Keratinocyte (primary cell): ENCODE measurements around the gene PDE9A. TPM values are rescaled to one million over a fixed set of nuclear protein-coding genes. Genes with fewer than 3 reads are reported as not detected.

Experiments
- DNase-seq: peaks from one replicate; pipeline ENCODE4 v3.0.0-alpha.2; 2011; ENCODE audit warnings: low read depth, missing footprints, low spot score
- FAIRE-seq: peaks from 2 replicates; lab custom pipeline; 2011; peaks lifted over from hg19 to GRCh38; lab: Jason Lieb, UNC
- H2AFZ ChIP-seq: 2 replicates; pipeline ENCODE4 v1.6.0; 2012; ENCODE audit warnings: low read length, control low read depth, inconsistent platforms; ENCODE audit not compliant: control insufficient read depth
- H3K27ac ChIP-seq: 2 replicates; pipeline ENCODE4 v1.5.1; 2011; ENCODE audit warnings: low read length; ENCODE audit not compliant: control insufficient read depth, insufficient read depth
- H3K27me3 ChIP-seq: 3 replicates; pipeline ENCODE4 v1.6.0; 2011; ENCODE audit warnings: low read length; ENCODE audit not compliant: control insufficient read depth, insufficient read depth; ENCODE audit errors: extremely low read depth
- H3K36me3 ChIP-seq, 2 experiments: 2 replicates in 1 of 2; 3 replicates in 1 of 2; pipeline ENCODE4 v1.5.1; 2011; ENCODE audit warnings: low read length in 2 of 2, mild to moderate bottlenecking in 1 of 2; ENCODE audit not compliant: control insufficient read depth in 2 of 2, insufficient read depth in 2 of 2; ENCODE audit errors: extremely low read depth in 1 of 2
- H3K4me1 ChIP-seq: 3 replicates; pipeline ENCODE4 v1.5.1; 2011; ENCODE audit warnings: low read length; ENCODE audit not compliant: control insufficient read depth, insufficient read depth; ENCODE audit errors: extremely low read depth
- H3K4me2 ChIP-seq: 3 replicates; pipeline ENCODE4 v1.6.0; 2011; ENCODE audit warnings: low read depth, low read length; ENCODE audit not compliant: control insufficient read depth, insufficient read depth; ENCODE audit errors: extremely low read depth
- H3K4me3 ChIP-seq, 3 experiments: fragments of 200-600 bp in 1 of 3; sonication (generic) in 1 of 3; 2 replicates in 2 of 3; 3 replicates in 1 of 3; pipeline ENCODE4 v1.5.1; 2011 to 2016; ENCODE audit warnings: low read length in 3 of 3, mild to moderate bottlenecking in 3 of 3, control low read depth in 2 of 3, inconsistent platforms in 1 of 3, low read depth in 1 of 3, mixed read lengths in 1 of 3, mixed run types in 1 of 3, moderate library complexity in 1 of 3; ENCODE audit not compliant: control insufficient read depth in 2 of 3, insufficient read depth in 2 of 3; ENCODE audit errors: extremely low read depth in 1 of 3
- H3K79me2 ChIP-seq: 2 replicates; pipeline ENCODE4 v1.6.0; 2012; ENCODE audit warnings: low read length; ENCODE audit not compliant: control insufficient read depth, insufficient read depth
- H3K9ac ChIP-seq: 3 replicates; pipeline ENCODE4 v1.6.0; 2011; ENCODE audit warnings: low read length; ENCODE audit not compliant: control insufficient read depth, insufficient read depth; ENCODE audit errors: extremely low read depth
- H3K9me1 ChIP-seq: 3 replicates; pipeline ENCODE4 v1.6.0; 2011; ENCODE audit warnings: low read length; ENCODE audit not compliant: control insufficient read depth, insufficient read depth; ENCODE audit errors: extremely low read depth
- H3K9me3 ChIP-seq: 2 replicates; pipeline ENCODE4 v1.5.1; 2012; ENCODE audit warnings: low read depth, low read length; ENCODE audit not compliant: control insufficient read depth
- H4K20me1 ChIP-seq: 3 replicates; pipeline ENCODE4 v1.6.0; 2011; ENCODE audit warnings: low read length; ENCODE audit not compliant: control insufficient read depth, insufficient read depth; ENCODE audit errors: extremely low read depth
- EZH2 ChIP-seq: IDR thresholded peaks from one replicate; pipeline ENCODE4 v1.6.1; 2012; ENCODE audit warnings: inconsistent platforms, mild to moderate bottlenecking, low read length, moderate library complexity
- dilution Hi-C: fragments of 300-500 bp; cut with MboI; formaldehyde crosslinking; loops from one replicate; pipeline ENCODE4 v1.7.0; 2020; ENCODE audit warnings: low sequenced_read_pairs; ENCODE audit not compliant: extremely low pct_ligation_motif_present
- polyA plus RNA-seq, 5 experiments: library from polyadenylated mRNA; depleted of rRNA in 3 of 5; stranded (reverse) in 3 of 5; stranded (forward) in 1 of 5; unstranded in 1 of 5; fragments of >200 nt; gene quantifications; 1 replicate in 1 of 5; 2 replicates in 3 of 5; 3 replicates in 1 of 5; pipeline versions ENCODE4 v1.2.1 to v1.2.3, GENCODE V29; 2011 to 2012; ENCODE audit warnings: missing spikeins in 2 of 5, low read depth in 1 of 5, low replicate concordance in 1 of 5
- TF ChIP-seq, protein P1 (sequence below), 3 experiments: IDR thresholded peaks in 1 of 3; conservative IDR thresholded peaks in 1 of 3; optimal IDR thresholded peaks in 1 of 3; 2 replicates in 2 of 3; 3 replicates in 1 of 3; pipeline versions ENCODE3 to v1.5.1; 2011; ENCODE audit warnings: low read length in 3 of 3, mild to moderate bottlenecking in 3 of 3, moderate library complexity in 2 of 3, control low read depth in 1 of 3, inconsistent platforms in 1 of 3; ENCODE audit not compliant: insufficient read depth in 2 of 3; ENCODE audit errors: extremely low read depth in 1 of 3

PDE9A gene
- polyA plus RNA-seq, 1 donor (not counting 4 experiments of a cell fraction or from before 2014, with no cell fraction given) = 0.13 TPM

DNA sequence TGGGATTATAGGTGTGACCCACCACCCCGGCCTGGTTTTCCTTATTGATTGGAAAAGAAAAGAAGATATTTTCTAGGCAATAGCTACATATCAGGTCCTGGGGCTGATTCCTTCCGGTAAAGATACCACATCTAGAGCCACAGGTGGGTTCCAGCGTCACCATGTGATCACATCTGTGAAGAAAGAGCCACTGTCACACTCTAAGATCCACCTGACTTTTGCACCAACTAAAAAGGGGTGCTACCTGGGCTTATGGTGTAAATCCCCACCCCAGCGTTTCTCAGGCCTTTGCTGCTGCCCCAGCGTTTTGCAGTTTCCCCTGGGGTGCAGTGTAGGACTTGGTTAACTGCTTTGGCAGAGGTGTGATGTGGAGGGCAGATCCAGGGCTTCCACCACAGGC lies 22.3 kb upstream of the PDE9A start:
- no peak overlapping the region for H3K9ac ChIP-seq
- no peaks in the 10 kb centered on the region for H3K4me1 ChIP-seq
- dilution Hi-C loops = no loop called here
- no peaks in the 10 kb centered on the region for H3K9me3 ChIP-seq
- FAIRE-seq (no peak), DNase-seq (no peak)
- H3K79me2 ChIP-seq = no peaks in the 10 kb centered on the region
- no peak overlapping the region for H2AFZ ChIP-seq
- H3K36me3 ChIP-seq = no peaks in the 10 kb centered on the region
- TF ChIP-seq, protein P1, sequence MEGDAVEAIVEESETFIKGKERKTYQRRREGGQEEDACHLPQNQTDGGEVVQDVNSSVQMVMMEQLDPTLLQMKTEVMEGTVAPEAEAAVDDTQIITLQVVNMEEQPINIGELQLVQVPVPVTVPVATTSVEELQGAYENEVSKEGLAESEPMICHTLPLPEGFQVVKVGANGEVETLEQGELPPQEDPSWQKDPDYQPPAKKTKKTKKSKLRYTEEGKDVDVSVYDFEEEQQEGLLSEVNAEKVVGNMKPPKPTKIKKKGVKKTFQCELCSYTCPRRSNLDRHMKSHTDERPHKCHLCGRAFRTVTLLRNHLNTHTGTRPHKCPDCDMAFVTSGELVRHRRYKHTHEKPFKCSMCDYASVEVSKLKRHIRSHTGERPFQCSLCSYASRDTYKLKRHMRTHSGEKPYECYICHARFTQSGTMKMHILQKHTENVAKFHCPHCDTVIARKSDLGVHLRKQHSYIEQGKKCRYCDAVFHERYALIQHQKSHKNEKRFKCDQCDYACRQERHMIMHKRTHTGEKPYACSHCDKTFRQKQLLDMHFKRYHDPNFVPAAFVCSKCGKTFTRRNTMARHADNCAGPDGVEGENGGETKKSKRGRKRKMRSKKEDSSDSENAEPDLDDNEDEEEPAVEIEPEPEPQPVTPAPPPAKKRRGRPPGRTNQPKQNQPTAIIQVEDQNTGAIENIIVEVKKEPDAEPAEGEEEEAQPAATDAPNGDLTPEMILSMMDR (optimal IDR thresholded peaks at IDR 0.05 in 1 of 3, IDR thresholded peaks at IDR 0.05 in 1 of 3, conservative IDR thresholded peaks at IDR 0.05 in 1 of 3; ENCODE audit: extremely low read depth in 1 of 3, insufficient read depth in 2 of 3, low read length in 3 of 3) = no peak
- TF ChIP-seq EZH2 = no peak
- no peaks in the 10 kb centered on the region for H3K9me1 ChIP-seq
- H3K4me2 ChIP-seq = no peak overlapping the region
- no peak overlapping the region for H3K4me3 ChIP-seq
- peaks cover 7% of the 10 kb centered on the region for H3K27me3 ChIP-seq
- H3K27ac ChIP-seq = no peak overlapping the region
- no peaks in the 10 kb centered on the region for H4K20me1 ChIP-seq

DNA sequence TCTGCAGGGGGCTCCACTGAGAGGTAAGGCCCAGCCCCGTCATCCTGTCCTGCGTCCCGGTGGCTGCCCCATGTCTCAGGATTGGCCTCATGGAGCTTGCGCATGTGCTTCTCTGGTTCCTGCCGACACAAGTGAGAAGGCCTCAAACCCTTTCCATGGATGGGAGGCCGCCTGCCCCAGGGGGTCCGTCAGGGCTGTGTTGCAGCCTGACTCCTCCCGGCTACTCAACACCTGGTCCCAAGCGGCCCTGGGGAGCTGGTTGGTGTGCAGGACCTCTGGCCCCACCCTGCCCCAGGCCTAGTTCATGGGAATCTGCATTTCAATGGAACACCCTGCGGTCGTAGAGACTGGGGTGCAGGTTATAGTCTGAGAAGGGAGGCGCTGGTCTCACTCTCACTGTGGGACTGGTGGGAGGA lies 21.1 kb upstream of the PDE9A start:
- H3K36me3 ChIP-seq = no peaks in the 10 kb centered on the region
- H3K4me1 ChIP-seq = no peaks in the 10 kb centered on the region
- DNase-seq (no peak), FAIRE-seq (no peak)
- H3K9ac ChIP-seq = no peak overlapping the region
- dilution Hi-C loops = no loop called here
- no peaks in the 10 kb centered on the region for H3K79me2 ChIP-seq
- H3K9me1 ChIP-seq = no peaks in the 10 kb centered on the region
- no peaks in the 10 kb centered on the region for H4K20me1 ChIP-seq
- H3K4me2 ChIP-seq = no peak overlapping the region
- H3K4me3 ChIP-seq = no peak overlapping the region
- no peaks in the 10 kb centered on the region for H3K9me3 ChIP-seq
- no peak overlapping the region for H3K27ac ChIP-seq
- H3K27me3 ChIP-seq = peaks cover 5% of the 10 kb centered on the region
- no peak for TF ChIP-seq EZH2
- TF ChIP-seq, protein P1 (optimal IDR thresholded peaks at IDR 0.05 in 1 of 3, IDR thresholded peaks at IDR 0.05 in 1 of 3, conservative IDR thresholded peaks at IDR 0.05 in 1 of 3; ENCODE audit: extremely low read depth in 1 of 3, insufficient read depth in 2 of 3, low read length in 3 of 3) = no peak
- H2AFZ ChIP-seq = no peak overlapping the region
